Caki2 (cell line): ENCODE data around the gene GPRC5C. TPM values are rescaled to one million over a fixed set of nuclear protein-coding genes. Genes with fewer than 3 reads are reported as not detected.
A peak's percentile ranks its signal among the peaks of the same experiment; 100 is the strongest.

Experiments used
- DNase-seq: peaks from one replicate; pipeline ENCODE4 v3.0.0-alpha.2; 2015; ENCODE audit warnings: low read depth
- in situ Hi-C: cut with HindIII; loops from 2 replicates; pipeline ENCODE4 v1.10.0; 2016; ENCODE audit warnings: low sequenced_read_pairs, low pct_unique_long_range_greater_than_20kb, mixed read lengths
- total RNA-seq: library from RNA; depleted of rRNA; stranded (reverse); fragments of >200 nt; shearing (Covaris generic); gene quantifications from 2 replicates; pipeline ENCODE4 v1.2.3, GENCODE V29; 2014; ENCODE audit warnings: low replicate concordance

The GPRC5C gene
- total RNA-seq, 1 experiment from 2014 or later, result 424 TPM

- in situ Hi-C loops, result no loop called here
- no peak for DNase-seq
Observed at GRCh38 chr17:74446551-74447500, 14.9 kb downstream of the GPRC5C start.

- in situ Hi-C loops, result no loop called here
- DNase-seq, result no peak
Observed at GRCh38 chr17:74447628-74448159, 15.8 kb downstream of the GPRC5C start.

- in situ Hi-C loops, result no loop called here
- DNase-seq, result no peak
Observed at GRCh38 chr17:74448756-74449155, 16.9 kb downstream of the GPRC5C start.

GRCh38 chr17:74449306-74449705 lies 17.4 kb downstream of the GPRC5C start:
- in situ Hi-C loops, result no loop called here
- no peak for DNase-seq

GRCh38 chr17:74449773-74450172 lies 17.9 kb downstream of the GPRC5C start:
- in situ Hi-C loops, result no loop called here

GRCh38 chr17:74450231-74450630 lies 18.3 kb downstream of the GPRC5C start:
- in situ Hi-C loops, result no loop called here
- no peak for DNase-seq

More at GRCh38 chr17:74449773-74450172, 17.9 kb downstream of the GPRC5C start:
- DNase-seq, result no peak

- DNase-seq, result no peak
- in situ Hi-C loops, result no loop called here
Observed at GRCh38 chr17:74450925-74451403, 19.1 kb downstream of the GPRC5C start.

GRCh38 chr17:74451557-74451956 lies 19.7 kb downstream of the GPRC5C start:
- in situ Hi-C loops, result no loop called here
- DNase-seq, result no peak

- in situ Hi-C loops, result no loop called here
- DNase-seq, result no peak
Observed at GRCh38 chr17:74452033-74452840, 20.3 kb downstream of the GPRC5C start.

GRCh38 chr17:74452841-74453661 lies 21.2 kb downstream of the GPRC5C start:
- DNase-seq, result no peak

GRCh38 chr17:74453665-74454196 lies 21.8 kb downstream of the GPRC5C start:
- in situ Hi-C loops, result no loop called here

More at GRCh38 chr17:74452841-74453661, 21.2 kb downstream of the GPRC5C start:
- in situ Hi-C loops, result no loop called here

GRCh38 chr17:74454197-74455024 lies 22.5 kb downstream of the GPRC5C start:
- DNase-seq, result peak; percentile 63
- in situ Hi-C loops, result no loop called here

More at GRCh38 chr17:74453665-74454196, 21.8 kb downstream of the GPRC5C start:
- DNase-seq, result no peak

GRCh38 chr17:74455025-74455545 lies 23.2 kb downstream of the GPRC5C start:
- no peak for DNase-seq
- in situ Hi-C loops, result no loop called here

GRCh38 chr17:74455821-74456220 lies 23.9 kb downstream of the GPRC5C start:
- DNase-seq, result no peak
- in situ Hi-C loops, result no loop called here

GRCh38 chr17:74457146-74457819 lies 25.4 kb downstream of the GPRC5C start:
- DNase-seq, result peak; percentile 37
- in situ Hi-C loops, result no loop called here

GRCh38 chr17:74457820-74458166 lies 25.9 kb downstream of the GPRC5C start:
- in situ Hi-C loops, result no loop called here
- DNase-seq, result no peak
